ENCODE data around the gene ABCB10. TPM values are rescaled to one million over a fixed set of nuclear protein-coding genes. Genes with fewer than 3 reads are reported as not detected.

Gene ABCB10
- total and polyA plus RNA-seq, 2 experiments from 2014 or later: 4.7 to 9.7 TPM

DNA sequence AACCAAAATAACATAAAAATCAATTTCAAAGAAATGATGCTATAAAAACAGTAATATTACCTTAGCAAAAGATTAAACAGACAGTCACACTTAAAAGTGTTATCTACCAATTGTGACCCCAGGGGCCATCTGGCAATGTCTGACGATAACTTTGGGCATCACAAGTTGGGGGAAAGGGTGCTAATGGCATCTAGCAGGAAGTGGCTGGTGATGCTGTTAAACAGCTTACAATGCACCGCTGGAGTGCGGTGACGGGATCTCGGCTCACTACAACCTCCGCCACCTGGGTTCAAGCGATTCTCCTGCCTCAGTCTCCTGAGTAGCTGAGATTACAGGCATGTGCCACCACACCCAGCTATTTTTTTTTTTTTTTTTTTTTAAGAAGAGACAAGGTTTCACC is 78.0 kb downstream of the ABCB10 start:
- Histone ChIP-seq H3K27ac (ENCODE audit: low read depth) (no peak overlapping the region), H3K4me2 (no peak overlapping the region)
- H3K27ac Mint-ChIP-seq: no peak overlapping the region

DNA sequence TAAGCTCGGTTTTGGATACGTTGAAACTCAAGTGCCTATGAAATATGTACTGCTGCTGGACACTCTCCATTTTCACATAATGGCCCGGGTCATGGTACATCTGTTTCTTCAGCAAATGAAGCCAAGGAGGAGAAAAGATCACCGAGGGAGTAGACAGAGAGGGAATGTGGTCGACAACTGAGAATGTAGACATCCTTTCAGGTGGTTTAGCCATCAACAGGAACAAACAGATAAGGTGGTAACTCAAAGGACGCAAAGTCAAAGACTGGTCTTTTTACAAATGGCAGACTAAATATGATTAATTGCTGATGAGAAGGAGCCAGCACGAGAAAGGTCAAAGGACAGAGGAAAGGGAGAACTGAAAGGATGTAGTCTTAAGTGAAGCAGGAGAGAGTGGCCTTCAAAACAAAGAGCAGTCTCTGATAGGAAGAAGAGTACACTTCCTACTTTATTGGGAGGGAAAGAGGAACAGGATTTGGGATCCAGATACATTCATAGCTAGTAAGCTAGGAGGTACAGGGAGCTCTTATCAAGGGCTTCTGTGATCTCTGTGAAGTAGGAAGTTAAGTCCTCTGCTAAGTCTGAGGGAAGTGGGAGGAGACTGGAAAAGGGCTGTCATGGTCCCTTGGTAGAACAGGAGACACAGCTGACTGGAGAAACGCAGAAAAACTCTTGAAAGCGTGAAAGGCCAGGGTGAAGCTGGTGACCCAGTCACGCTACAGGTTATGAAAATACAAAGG is 78.7 kb downstream of the ABCB10 start:
- H3K36me3 ChIP-seq (ENCODE audit: insufficient read depth): peaks cover 39% of the 10 kb centered on the region
- no peak overlapping the region for H3K27ac ChIP-seq (ENCODE audit: low read depth)
- H3K4me1 Mint-ChIP-seq: no peaks in the 10 kb centered on the region
- H3F3A ChIP-seq (replicated peaks; ENCODE audit: low read depth): no peaks in the 10 kb centered on the region
- no peaks in the 10 kb centered on the region; the same call in 1 of the 2 replicates for H4K20me1 ChIP-seq (replicated peaks; ENCODE audit: insufficient read depth)
- H3K79me2 ChIP-seq (replicated peaks; ENCODE audit: insufficient read depth): no peaks in the 10 kb centered on the region
- H3K27ac Mint-ChIP-seq: no peak overlapping the region
- TF ChIP-seq NANOG (IDR thresholded peaks at IDR 0.05; ENCODE audit: borderline replicate concordance) (no peak), EZH2 (IDR thresholded peaks at IDR 0.05; ENCODE audit: low read depth, unreplicated experiment) (no peak), EZH2phosphoT487 (IDR thresholded peaks at IDR 0.05; ENCODE audit: unreplicated experiment) (no peak)
- TF ChIP-seq, protein P1, sequence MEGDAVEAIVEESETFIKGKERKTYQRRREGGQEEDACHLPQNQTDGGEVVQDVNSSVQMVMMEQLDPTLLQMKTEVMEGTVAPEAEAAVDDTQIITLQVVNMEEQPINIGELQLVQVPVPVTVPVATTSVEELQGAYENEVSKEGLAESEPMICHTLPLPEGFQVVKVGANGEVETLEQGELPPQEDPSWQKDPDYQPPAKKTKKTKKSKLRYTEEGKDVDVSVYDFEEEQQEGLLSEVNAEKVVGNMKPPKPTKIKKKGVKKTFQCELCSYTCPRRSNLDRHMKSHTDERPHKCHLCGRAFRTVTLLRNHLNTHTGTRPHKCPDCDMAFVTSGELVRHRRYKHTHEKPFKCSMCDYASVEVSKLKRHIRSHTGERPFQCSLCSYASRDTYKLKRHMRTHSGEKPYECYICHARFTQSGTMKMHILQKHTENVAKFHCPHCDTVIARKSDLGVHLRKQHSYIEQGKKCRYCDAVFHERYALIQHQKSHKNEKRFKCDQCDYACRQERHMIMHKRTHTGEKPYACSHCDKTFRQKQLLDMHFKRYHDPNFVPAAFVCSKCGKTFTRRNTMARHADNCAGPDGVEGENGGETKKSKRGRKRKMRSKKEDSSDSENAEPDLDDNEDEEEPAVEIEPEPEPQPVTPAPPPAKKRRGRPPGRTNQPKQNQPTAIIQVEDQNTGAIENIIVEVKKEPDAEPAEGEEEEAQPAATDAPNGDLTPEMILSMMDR (conservative IDR thresholded peaks at IDR 0.05; ENCODE audit: low read depth in 2 of 2): no peak
- TF ChIP-seq, protein P2, sequence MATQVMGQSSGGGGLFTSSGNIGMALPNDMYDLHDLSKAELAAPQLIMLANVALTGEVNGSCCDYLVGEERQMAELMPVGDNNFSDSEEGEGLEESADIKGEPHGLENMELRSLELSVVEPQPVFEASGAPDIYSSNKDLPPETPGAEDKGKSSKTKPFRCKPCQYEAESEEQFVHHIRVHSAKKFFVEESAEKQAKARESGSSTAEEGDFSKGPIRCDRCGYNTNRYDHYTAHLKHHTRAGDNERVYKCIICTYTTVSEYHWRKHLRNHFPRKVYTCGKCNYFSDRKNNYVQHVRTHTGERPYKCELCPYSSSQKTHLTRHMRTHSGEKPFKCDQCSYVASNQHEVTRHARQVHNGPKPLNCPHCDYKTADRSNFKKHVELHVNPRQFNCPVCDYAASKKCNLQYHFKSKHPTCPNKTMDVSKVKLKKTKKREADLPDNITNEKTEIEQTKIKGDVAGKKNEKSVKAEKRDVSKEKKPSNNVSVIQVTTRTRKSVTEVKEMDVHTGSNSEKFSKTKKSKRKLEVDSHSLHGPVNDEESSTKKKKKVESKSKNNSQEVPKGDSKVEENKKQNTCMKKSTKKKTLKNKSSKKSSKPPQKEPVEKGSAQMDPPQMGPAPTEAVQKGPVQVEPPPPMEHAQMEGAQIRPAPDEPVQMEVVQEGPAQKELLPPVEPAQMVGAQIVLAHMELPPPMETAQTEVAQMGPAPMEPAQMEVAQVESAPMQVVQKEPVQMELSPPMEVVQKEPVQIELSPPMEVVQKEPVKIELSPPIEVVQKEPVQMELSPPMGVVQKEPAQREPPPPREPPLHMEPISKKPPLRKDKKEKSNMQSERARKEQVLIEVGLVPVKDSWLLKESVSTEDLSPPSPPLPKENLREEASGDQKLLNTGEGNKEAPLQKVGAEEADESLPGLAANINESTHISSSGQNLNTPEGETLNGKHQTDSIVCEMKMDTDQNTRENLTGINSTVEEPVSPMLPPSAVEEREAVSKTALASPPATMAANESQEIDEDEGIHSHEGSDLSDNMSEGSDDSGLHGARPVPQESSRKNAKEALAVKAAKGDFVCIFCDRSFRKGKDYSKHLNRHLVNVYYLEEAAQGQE (IDR thresholded peaks at IDR 0.05; ENCODE audit: unreplicated experiment): no peak
- H3K4me3 ChIP-seq: no peak overlapping the region
- peaks cover 53% of the 10 kb centered on the region for H3K36me3 Mint-ChIP-seq (ENCODE audit: low read depth)
- ATAC-seq (no peak), DNase-seq (ENCODE audit: low spot score) (no peak)
- no peaks in the 10 kb centered on the region for H3K27me3 Mint-ChIP-seq (ENCODE audit: insufficient read depth, low read depth, poor library complexity)
- H2AFZ ChIP-seq: no peak overlapping the region
- no peaks in the 10 kb centered on the region for H3K27me3 ChIP-seq (ENCODE audit: insufficient read depth)
- H3K9me2 ChIP-seq (ENCODE audit: insufficient read depth): no peaks in the 10 kb centered on the region
- H3K4me3 Mint-ChIP-seq: no peak overlapping the region
- H3K4me2 ChIP-seq: no peak overlapping the region
- H3K4me1 ChIP-seq (ENCODE audit: insufficient read depth): no peaks in the 10 kb centered on the region
- H3K9me3 Mint-ChIP-seq: no peaks in the 10 kb centered on the region

More for the DNA sequence above, 78.0 kb downstream of the ABCB10 start:
- Histone ChIP-seq H3K36me3 (ENCODE audit: insufficient read depth) (peaks cover 39% of the 10 kb centered on the region), H3K4me1 (ENCODE audit: insufficient read depth) (no peaks in the 10 kb centered on the region), H2AFZ (no peak overlapping the region), H4K20me1 (replicated peaks; ENCODE audit: insufficient read depth) (no peaks in the 10 kb centered on the region; the same call in 1 of the 2 replicates), H3K79me2 (replicated peaks; ENCODE audit: insufficient read depth) (no peaks in the 10 kb centered on the region), H3K9me2 (ENCODE audit: insufficient read depth) (no peaks in the 10 kb centered on the region), H3K27me3 (ENCODE audit: insufficient read depth) (no peaks in the 10 kb centered on the region), H3F3A (replicated peaks; ENCODE audit: low read depth) (no peaks in the 10 kb centered on the region), H3K4me3 (no peak overlapping the region)
- ATAC-seq: no peak
- no peak for DNase-seq (ENCODE audit: low spot score)
- Mint-ChIP-seq H3K9me3 (no peaks in the 10 kb centered on the region), H3K27me3 (ENCODE audit: insufficient read depth, low read depth, poor library complexity) (no peaks in the 10 kb centered on the region), H3K36me3 (ENCODE audit: low read depth) (peaks cover 55% of the 10 kb centered on the region), H3K4me1 (no peaks in the 10 kb centered on the region), H3K4me3 (no peak overlapping the region)
- TF ChIP-seq, protein P3, sequence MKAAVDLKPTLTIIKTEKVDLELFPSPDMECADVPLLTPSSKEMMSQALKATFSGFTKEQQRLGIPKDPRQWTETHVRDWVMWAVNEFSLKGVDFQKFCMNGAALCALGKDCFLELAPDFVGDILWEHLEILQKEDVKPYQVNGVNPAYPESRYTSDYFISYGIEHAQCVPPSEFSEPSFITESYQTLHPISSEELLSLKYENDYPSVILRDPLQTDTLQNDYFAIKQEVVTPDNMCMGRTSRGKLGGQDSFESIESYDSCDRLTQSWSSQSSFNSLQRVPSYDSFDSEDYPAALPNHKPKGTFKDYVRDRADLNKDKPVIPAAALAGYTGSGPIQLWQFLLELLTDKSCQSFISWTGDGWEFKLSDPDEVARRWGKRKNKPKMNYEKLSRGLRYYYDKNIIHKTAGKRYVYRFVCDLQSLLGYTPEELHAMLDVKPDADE (IDR thresholded peaks at IDR 0.05): no peak

Data from GM23338 (cell line).